ENCODE data around the gene FAM180B. TPM values are rescaled to one million over a fixed set of nuclear protein-coding genes. Genes with fewer than 3 reads are reported as not detected.

The FAM180B gene
- total RNA-seq, 2 donors from 2014 or later = 0.66 TPM; not detected in 1

GRCh38 chr11:47566149-47566698 lies 20.3 kb upstream of the FAM180B start:
- H3K36me3 ChIP-seq (replicated peaks in 1 of 2; ENCODE audit: insufficient read depth in 1 of 2, low read depth in 2 of 2) = no peaks in the 10 kb centered on the region
- ATAC-seq = peak; percentile 15
- intact Hi-C loops (cut with DNase I) = no loop called here

GRCh38 chr11:47569646-47570045 lies 16.8 kb upstream of the FAM180B start:
- no peak for DNase-seq
- Histone ChIP-seq H3K36me3 (replicated peaks in 1 of 2; ENCODE audit: insufficient read depth in 1 of 2, low read depth in 2 of 2) (peaks cover 0 to 6% of the 10 kb centered on the region in 2 donors), H3K4me3 (no peak overlapping the region), H3K27me3 (no peaks in the 10 kb centered on the region), H3K27ac (no peak overlapping the region), H3K9me3 (no peaks in the 10 kb centered on the region), H3K4me1 (peaks cover 22% of the 10 kb centered on the region)
- intact Hi-C loops (cut with DNase I) = no loop called here
- ATAC-seq = no peak
- no peak for TF ChIP-seq POLR2A (IDR thresholded peaks at IDR 0.05)
- no peak for TF ChIP-seq CTCF (IDR thresholded peaks at IDR 0.05)
- WGBS, 2 donors = 94 to 96% methylated on average over 7 of the region's 7 CpGs

More at GRCh38 chr11:47566149-47566698, 20.3 kb upstream of the FAM180B start:
- 23 to 24% methylated on average over 16 to 17 of the region's 17 CpGs for WGBS, 2 donors
- Histone ChIP-seq H3K27ac (peak overlapping the region; percentile 48 to 87 (median 78)), H3K4me3 (peak overlapping the region; percentile 84 to 87), H3K9me3 (no peaks in the 10 kb centered on the region), H3K4me1 (peaks cover 29% of the 10 kb centered on the region), H3K27me3 (no peaks in the 10 kb centered on the region)
- TF ChIP-seq POLR2A (IDR thresholded peaks at IDR 0.05) (no peak), CTCF (IDR thresholded peaks at IDR 0.05) (no peak)
- peak in 2 of 4 donors; percentile 28 to 41 for DNase-seq

- no peak overlapping the region for H3K27ac ChIP-seq
- WGBS, 2 donors = 75 to 92% methylated on average over 3 of the region's 3 CpGs
- H3K9me3 ChIP-seq = no peaks in the 10 kb centered on the region
- TF ChIP-seq CTCF (IDR thresholded peaks at IDR 0.05) (no peak), POLR2A (IDR thresholded peaks at IDR 0.05) (no peak)
- ATAC-seq (no peak), DNase-seq (no peak)
- no peaks in the 10 kb centered on the region for H3K27me3 ChIP-seq
- H3K4me3 ChIP-seq = no peak overlapping the region
- peaks cover 16% of the 10 kb centered on the region for H3K4me1 ChIP-seq
- intact Hi-C loops (cut with DNase I) = no loop called here
- H3K36me3 ChIP-seq (replicated peaks in 1 of 2; ENCODE audit: insufficient read depth in 1 of 2, low read depth in 2 of 2) = peaks cover 0 to 6% of the 10 kb centered on the region in 2 donors
Measured at GRCh38 chr11:47570651-47571356, 15.7 kb upstream of the FAM180B start.

- intact Hi-C loops (cut with DNase I) = no loop called here
- H3K27me3 ChIP-seq = no peaks in the 10 kb centered on the region
- H3K4me1 ChIP-seq = peaks cover 13% of the 10 kb centered on the region
- H3K4me3 ChIP-seq = no peak overlapping the region
- no peak overlapping the region for H3K27ac ChIP-seq
- ATAC-seq (no peak), DNase-seq (no peak)
- peaks cover 0 to 6% of the 10 kb centered on the region in 2 donors for H3K36me3 ChIP-seq (replicated peaks in 1 of 2; ENCODE audit: insufficient read depth in 1 of 2, low read depth in 2 of 2)
- WGBS, 2 donors = 80 to 84% methylated on average over 4 of the region's 4 CpGs
- TF ChIP-seq POLR2A (IDR thresholded peaks at IDR 0.05) = no peak
- TF ChIP-seq CTCF (IDR thresholded peaks at IDR 0.05) = no peak
- H3K9me3 ChIP-seq = no peaks in the 10 kb centered on the region
Measured at GRCh38 chr11:47571357-47571729, 15.1 kb upstream of the FAM180B start.

Data from body of pancreas (tissue), 4 donors.